Measurements from ENCODE around the gene KRAS.

GRCh38 chr12:25243680-25243990 lies 7.1 kb downstream of the KRAS start:
- no peak for TF ChIP-seq CTCF (conservative IDR thresholded peaks at IDR 0.05; ENCODE audit: low read depth, low read length)
- no peak for TF ChIP-seq EZH2phosphoT487 (IDR thresholded peaks at IDR 0.05; ENCODE audit: borderline replicate concordance, low read length)

Data from PC-3 (cell line).